DMS153 treated with DMSO at 0.1 percent for 48 hours (cell line): ENCODE data around the gene SF3B6.

Source experiments
- DNase-seq: peaks from one replicate; lab custom pipeline; 2025; ENCODE audit not compliant: unreplicated experiment; lab: John Stamatoyannopoulos, UW

The SF3B6 gene

DNA sequence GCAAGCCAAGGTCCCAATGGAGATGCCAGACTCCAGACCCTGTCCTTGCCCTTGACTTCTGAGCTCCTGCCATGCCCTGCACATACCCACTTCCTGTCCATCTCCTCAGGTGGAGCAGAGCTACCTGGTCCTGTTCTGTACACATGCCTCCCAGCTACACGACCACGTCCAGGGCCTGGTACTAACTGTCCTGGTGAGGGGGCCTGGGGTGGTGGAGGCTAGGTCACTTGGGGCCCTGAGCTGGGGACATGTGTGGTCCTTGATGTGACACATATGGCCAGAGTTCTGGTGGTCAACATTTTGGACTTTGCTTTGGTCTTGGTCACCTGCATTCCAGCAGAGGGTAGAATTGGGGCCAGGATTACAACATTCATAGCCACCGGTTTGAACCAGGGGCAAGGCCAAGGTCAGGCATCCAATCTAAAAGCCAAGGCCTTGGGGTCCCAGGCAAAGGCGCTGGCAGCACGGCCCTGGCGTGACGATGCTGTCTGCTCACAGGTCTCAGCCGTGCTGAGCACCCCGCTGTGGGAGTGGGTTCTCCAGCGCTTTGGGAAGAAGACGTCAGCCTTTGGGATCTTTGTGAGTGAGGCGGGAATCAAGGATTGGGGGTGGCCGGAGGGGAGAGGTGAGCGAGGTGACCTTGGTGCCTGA is 53.7 kb downstream of the SF3B6 start:
- no peak for DNase-seq

DNA sequence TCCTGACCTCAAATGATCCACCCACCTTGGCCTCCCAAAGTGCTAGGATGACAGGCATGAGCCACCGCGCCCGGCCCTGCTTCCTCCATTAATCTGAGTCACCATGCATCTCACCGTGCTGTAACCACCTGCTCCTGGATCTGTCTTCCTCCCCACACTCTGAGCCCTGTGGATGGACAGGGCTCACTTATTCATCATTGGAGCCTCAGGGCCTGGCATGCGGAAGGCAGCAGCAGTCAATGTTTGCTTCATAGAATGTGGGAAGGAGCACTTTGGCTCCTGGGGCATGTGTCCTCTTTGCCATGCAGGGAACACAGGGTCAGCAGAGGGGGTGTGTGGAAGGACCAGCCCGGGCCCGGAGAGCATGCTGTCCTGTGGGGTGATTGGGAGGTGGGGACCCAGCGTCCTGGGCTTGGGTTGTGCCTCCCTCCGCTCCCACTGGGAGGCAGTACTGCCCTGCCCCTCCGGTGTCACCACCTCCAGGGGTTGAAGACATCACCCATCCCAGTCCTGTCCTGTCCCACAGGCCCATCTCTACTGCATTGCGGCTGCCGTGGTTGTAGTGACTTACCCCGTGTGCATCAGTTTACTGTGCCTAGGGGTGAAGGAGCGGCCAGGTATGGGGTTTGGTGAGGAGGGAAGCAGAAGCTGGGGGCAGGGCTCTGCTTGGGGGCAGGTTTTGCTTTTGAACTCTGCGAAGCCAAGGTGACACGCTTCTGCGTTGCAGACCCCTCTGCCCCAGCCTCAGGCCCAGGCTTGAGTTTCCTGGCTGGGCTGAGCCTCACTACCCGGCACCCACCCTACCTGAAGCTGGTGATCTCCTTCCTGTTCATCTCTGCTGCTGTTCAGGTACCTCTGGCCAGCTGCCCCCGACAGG is 54.8 kb downstream of the SF3B6 start:
- DNase-seq: no peak

DNA sequence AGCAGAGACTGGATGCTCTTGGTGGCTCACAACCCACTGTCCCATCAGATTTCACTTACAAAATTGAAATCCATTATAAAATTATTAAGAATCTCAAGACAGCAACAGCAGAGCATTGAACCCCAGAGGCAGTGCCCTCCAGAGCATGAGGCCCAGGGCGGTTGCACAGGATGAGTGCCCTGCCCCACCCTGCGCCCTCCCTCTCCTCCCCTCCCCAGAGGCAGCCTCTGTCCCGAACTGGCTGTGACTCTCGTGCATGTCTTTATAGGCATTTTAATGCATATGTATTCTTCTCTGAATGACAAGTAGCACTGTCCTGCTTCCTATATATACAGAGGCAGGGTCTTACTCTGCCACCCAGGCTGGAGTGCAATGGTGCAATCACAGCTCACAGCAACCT is 55.9 kb downstream of the SF3B6 start:
- DNase-seq: no peak

DNA sequence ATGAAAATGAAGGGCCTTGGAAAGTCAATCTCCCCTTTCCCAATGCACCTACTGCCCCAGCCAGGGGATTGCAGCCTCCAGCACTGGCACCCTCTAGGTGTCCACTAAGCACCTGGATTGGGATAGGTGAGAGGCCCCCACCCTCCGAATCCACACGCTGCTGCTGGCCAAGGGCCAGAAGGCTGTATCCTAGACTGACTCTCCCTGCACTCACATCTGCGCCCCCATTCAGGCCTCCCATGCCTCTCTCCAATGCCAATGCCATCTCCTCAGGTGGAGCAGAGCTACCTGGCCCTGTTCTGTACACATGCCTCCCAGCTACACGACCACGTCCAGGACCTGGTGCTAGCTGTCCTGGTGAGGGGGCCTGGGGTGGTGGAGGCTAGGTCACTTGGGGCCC is 56.4 kb downstream of the SF3B6 start:
- DNase-seq: no peak

DNA sequence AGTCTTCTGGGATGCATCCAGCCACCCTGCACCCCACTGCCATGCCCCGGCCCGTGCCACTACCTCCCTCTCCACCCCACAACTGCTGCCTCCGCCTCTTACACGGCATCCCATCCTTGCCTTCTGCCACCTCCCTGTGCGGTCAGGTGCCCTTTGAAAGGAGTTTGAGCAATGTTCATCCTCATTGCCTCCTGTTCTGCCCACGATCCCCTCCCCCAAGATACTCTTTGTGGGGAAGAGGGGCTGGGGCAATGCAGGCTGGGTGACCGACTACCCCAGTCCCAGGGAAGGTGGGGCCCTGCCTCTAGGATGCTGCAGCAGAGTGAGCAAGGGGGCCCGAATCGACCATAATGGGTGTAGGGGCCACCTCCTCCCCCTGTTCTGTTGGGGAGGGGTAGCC is 57.9 kb downstream of the SF3B6 start:
- no peak for DNase-seq

DNA sequence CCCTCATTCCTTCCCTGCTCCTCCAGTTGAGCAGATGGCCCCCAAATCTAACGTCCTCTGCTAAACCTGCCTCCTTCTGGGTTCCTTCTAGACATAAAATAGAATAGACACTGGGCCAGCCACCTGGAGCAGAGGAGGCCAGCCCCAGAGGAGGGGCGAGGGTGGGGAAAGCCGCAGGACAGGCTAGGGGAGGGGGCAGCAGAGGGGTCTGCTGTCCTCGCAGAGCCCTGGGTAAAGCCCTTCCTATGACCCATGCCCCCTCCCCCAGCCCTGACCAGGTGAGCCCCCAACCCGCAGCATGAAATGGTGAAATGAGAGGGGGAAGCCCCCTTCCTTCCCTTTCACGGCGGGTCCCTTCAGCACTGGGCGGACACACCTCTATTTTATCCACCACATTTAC is 58.4 kb downstream of the SF3B6 start:
- no peak for DNase-seq
